Astrocyte of the spinal cord (primary cell): ENCODE results near the gene COL9A3.

Source experiments
- DNase-seq: peaks from one replicate; pipeline ENCODE4 v3.0.0; 2011; ENCODE audit warnings: low read depth, low spot score
- H3K4me3 ChIP-seq: 2 replicates; pipeline ENCODE4 v1.5.1; 2011; ENCODE audit warnings: low read depth, mild to moderate bottlenecking, low read length, moderate library complexity
- in situ Hi-C: cut with HindIII; loops from 2 replicates; pipeline ENCODE4 v1.10.0; 2017; ENCODE audit warnings: low sequenced_read_pairs
- TF ChIP-seq, protein P1 (sequence below): IDR thresholded peaks from 2 replicates; pipeline ENCODE4 v1.5.1; 2012; ENCODE audit warnings: low read depth, mild to moderate bottlenecking, low read length, inconsistent platforms

COL9A3 gene

GRCh38 chr20:62778601-62779416, 38.0 kb upstream of the COL9A3 start:
- in situ Hi-C loops: no loop called here
- no peak for DNase-seq
- TF ChIP-seq, protein P1, sequence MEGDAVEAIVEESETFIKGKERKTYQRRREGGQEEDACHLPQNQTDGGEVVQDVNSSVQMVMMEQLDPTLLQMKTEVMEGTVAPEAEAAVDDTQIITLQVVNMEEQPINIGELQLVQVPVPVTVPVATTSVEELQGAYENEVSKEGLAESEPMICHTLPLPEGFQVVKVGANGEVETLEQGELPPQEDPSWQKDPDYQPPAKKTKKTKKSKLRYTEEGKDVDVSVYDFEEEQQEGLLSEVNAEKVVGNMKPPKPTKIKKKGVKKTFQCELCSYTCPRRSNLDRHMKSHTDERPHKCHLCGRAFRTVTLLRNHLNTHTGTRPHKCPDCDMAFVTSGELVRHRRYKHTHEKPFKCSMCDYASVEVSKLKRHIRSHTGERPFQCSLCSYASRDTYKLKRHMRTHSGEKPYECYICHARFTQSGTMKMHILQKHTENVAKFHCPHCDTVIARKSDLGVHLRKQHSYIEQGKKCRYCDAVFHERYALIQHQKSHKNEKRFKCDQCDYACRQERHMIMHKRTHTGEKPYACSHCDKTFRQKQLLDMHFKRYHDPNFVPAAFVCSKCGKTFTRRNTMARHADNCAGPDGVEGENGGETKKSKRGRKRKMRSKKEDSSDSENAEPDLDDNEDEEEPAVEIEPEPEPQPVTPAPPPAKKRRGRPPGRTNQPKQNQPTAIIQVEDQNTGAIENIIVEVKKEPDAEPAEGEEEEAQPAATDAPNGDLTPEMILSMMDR: no peak
- H3K4me3 ChIP-seq: no peak overlapping the region

- TF ChIP-seq, protein P1: no peak
- no peak for DNase-seq
- no peak overlapping the region for H3K4me3 ChIP-seq
- in situ Hi-C loops: no loop called here
Measured at GRCh38 chr20:62779417-62779685, 37.5 kb upstream of the COL9A3 start.

DNA sequence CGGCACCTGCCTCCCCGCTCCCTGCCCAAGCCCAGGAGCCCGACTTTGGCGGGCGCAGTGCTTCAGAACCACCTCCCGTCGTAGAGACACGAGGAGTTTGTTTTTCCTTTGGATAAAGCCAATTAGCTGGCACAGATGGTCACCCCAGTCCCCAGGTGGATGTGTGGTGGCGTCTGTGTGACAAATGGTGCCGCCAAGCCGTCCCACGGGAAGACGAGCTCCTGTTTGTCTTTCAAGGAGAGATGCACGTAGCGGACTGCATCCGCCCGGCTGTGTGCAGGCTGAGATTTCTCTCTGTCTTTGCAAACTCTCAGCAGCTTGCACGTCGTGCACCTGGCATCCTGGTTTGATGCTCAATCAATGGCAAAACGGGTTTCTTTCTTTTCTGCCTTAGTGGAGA, 36.6 kb upstream of the COL9A3 start:
- TF ChIP-seq, protein P1: no peak
- H3K4me3 ChIP-seq: no peak overlapping the region
- no peak for DNase-seq
- in situ Hi-C loops: no loop called here

DNA sequence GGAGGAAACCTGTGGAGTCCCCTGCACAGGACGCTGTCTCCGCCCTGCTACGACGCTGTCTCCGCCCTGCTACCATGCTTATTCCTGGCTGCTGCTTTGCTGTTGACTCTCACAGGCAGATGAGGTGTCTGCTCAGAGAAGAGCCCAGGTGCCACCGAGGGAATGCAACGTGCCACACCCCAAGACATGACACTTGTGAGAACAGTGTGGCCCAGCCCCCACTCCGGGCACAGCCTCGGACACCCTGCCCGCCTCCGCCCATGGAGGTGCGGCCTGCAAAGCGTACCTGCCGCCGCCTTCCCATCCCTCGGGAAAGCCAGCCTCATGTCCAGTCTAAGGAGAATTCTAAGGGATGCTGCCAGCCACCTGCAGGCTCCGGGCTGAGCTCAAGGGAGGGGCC, 36.2 kb upstream of the COL9A3 start:
- in situ Hi-C loops: no loop called here

GRCh38 chr20:62782149-62782892, 34.5 kb upstream of the COL9A3 start:
- DNase-seq: no peak
- in situ Hi-C loops: no loop called here
- TF ChIP-seq, protein P1: no peak
- H3K4me3 ChIP-seq: no peak overlapping the region

More for the DNA sequence above, 36.2 kb upstream of the COL9A3 start:
- no peak for DNase-seq
- no peak overlapping the region for H3K4me3 ChIP-seq
- TF ChIP-seq, protein P1: no peak

GRCh38 chr20:62782893-62783278, 34.0 kb upstream of the COL9A3 start:
- in situ Hi-C loops: no loop called here
- no peak overlapping the region for H3K4me3 ChIP-seq
- DNase-seq: no peak
- TF ChIP-seq, protein P1: no peak
